Measurements from ENCODE around the gene XPC. TPM values are rescaled to one million over a fixed set of nuclear protein-coding genes. Genes with fewer than 3 reads are reported as not detected.

The XPC gene
- total RNA-seq, 1 donor from 2014 or later = 40.1 TPM

- no peak for TF ChIP-seq CTCF (IDR thresholded peaks at IDR 0.05; ENCODE audit: unreplicated experiment)
- Mint-ChIP-seq H3K9me3 (ENCODE audit: low read depth) (peaks cover 4% of the 10 kb centered on the region), H3K27ac (no peak overlapping the region), H3K4me3 (ENCODE audit: low read depth) (no peak overlapping the region), H3K27me3 (no peaks in the 10 kb centered on the region), H3K36me3 (ENCODE audit: insufficient read depth) (peaks cover 36% of the 10 kb centered on the region), H3K4me1 (ENCODE audit: low read depth) (no peaks in the 10 kb centered on the region)
- no peak for DNase-seq (ENCODE audit: low spot score, unreplicated experiment)
Observed at GRCh38 chr3:14156201-14156600, 22.2 kb downstream of the XPC start.

GRCh38 chr3:14154895-14155440 lies 23.4 kb downstream of the XPC start:
- H3K27me3 Mint-ChIP-seq = no peaks in the 10 kb centered on the region
- H3K36me3 Mint-ChIP-seq (ENCODE audit: insufficient read depth) = peaks cover 27% of the 10 kb centered on the region
- no peaks in the 10 kb centered on the region for H3K9me3 Mint-ChIP-seq (ENCODE audit: low read depth)
- H3K4me1 Mint-ChIP-seq (ENCODE audit: low read depth) = no peaks in the 10 kb centered on the region
- no peak overlapping the region for H3K4me3 Mint-ChIP-seq (ENCODE audit: low read depth)
- DNase-seq (ENCODE audit: low spot score, unreplicated experiment) = no peak
- H3K27ac Mint-ChIP-seq = no peak overlapping the region
- no peak for TF ChIP-seq CTCF (IDR thresholded peaks at IDR 0.05; ENCODE audit: unreplicated experiment)

- no peaks in the 10 kb centered on the region for H3K9me3 Mint-ChIP-seq (ENCODE audit: low read depth)
- TF ChIP-seq CTCF (IDR thresholded peaks at IDR 0.05; ENCODE audit: unreplicated experiment) = no peak
- DNase-seq (ENCODE audit: low spot score, unreplicated experiment) = no peak
- no peak overlapping the region for H3K4me3 Mint-ChIP-seq (ENCODE audit: low read depth)
- peaks cover 25% of the 10 kb centered on the region for H3K36me3 Mint-ChIP-seq (ENCODE audit: insufficient read depth)
- no peaks in the 10 kb centered on the region for H3K4me1 Mint-ChIP-seq (ENCODE audit: low read depth)
- H3K27ac Mint-ChIP-seq = no peak overlapping the region
- H3K27me3 Mint-ChIP-seq = no peaks in the 10 kb centered on the region
Observed at GRCh38 chr3:14154276-14154675, 24.1 kb downstream of the XPC start.

GRCh38 chr3:14153663-14154062 lies 24.7 kb downstream of the XPC start:
- DNase-seq (ENCODE audit: low spot score, unreplicated experiment) = no peak
- H3K27me3 Mint-ChIP-seq = no peaks in the 10 kb centered on the region
- no peak overlapping the region for H3K4me3 Mint-ChIP-seq (ENCODE audit: low read depth)
- no peak overlapping the region for H3K27ac Mint-ChIP-seq
- H3K4me1 Mint-ChIP-seq (ENCODE audit: low read depth) = no peaks in the 10 kb centered on the region
- H3K36me3 Mint-ChIP-seq (ENCODE audit: insufficient read depth) = peaks cover 21% of the 10 kb centered on the region
- TF ChIP-seq CTCF (IDR thresholded peaks at IDR 0.05; ENCODE audit: unreplicated experiment) = no peak
- H3K9me3 Mint-ChIP-seq (ENCODE audit: low read depth) = no peaks in the 10 kb centered on the region

- Mint-ChIP-seq H3K27ac (no peak overlapping the region), H3K27me3 (no peaks in the 10 kb centered on the region), H3K9me3 (ENCODE audit: low read depth) (no peaks in the 10 kb centered on the region), H3K4me3 (ENCODE audit: low read depth) (no peak overlapping the region), H3K4me1 (ENCODE audit: low read depth) (no peaks in the 10 kb centered on the region), H3K36me3 (ENCODE audit: insufficient read depth) (peaks cover 17% of the 10 kb centered on the region)
- DNase-seq (ENCODE audit: low spot score, unreplicated experiment) = no peak
- no peak for TF ChIP-seq CTCF (IDR thresholded peaks at IDR 0.05; ENCODE audit: unreplicated experiment)
Observed at GRCh38 chr3:14152963-14153355, 25.4 kb downstream of the XPC start.

All from progenitor cell of endocrine pancreas (in vitro differentiated cells).